ENCODE measurements around the gene DMD.

DNA sequence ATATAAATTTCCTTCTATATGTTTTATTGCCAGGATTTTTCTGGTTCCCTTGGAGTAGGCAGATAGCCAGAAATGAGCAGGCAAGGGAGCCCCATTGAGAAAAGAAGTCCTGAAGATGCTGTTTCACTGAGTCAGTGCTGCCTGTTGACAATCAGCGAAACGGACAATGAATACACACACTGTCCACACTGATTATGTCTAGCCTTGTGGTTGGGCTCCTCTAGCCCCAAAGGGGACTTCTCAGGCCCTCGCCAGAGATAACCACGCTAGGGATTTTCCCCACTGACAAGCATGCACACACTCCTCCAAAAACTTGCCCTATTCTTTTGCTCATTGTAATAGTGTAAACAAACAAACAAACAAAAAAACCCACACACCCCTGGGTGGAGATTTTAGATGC, 369.3 kb downstream of the DMD start:
- TF ChIP-seq, protein P1, sequence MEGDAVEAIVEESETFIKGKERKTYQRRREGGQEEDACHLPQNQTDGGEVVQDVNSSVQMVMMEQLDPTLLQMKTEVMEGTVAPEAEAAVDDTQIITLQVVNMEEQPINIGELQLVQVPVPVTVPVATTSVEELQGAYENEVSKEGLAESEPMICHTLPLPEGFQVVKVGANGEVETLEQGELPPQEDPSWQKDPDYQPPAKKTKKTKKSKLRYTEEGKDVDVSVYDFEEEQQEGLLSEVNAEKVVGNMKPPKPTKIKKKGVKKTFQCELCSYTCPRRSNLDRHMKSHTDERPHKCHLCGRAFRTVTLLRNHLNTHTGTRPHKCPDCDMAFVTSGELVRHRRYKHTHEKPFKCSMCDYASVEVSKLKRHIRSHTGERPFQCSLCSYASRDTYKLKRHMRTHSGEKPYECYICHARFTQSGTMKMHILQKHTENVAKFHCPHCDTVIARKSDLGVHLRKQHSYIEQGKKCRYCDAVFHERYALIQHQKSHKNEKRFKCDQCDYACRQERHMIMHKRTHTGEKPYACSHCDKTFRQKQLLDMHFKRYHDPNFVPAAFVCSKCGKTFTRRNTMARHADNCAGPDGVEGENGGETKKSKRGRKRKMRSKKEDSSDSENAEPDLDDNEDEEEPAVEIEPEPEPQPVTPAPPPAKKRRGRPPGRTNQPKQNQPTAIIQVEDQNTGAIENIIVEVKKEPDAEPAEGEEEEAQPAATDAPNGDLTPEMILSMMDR (conservative IDR thresholded peaks at IDR 0.05), result no peak
- no peak for TF ChIP-seq ZFX (IDR thresholded peaks at IDR 0.05)

All from C4-2B (cell line).